Measurements from ENCODE around the gene ADAM8.

DNA sequence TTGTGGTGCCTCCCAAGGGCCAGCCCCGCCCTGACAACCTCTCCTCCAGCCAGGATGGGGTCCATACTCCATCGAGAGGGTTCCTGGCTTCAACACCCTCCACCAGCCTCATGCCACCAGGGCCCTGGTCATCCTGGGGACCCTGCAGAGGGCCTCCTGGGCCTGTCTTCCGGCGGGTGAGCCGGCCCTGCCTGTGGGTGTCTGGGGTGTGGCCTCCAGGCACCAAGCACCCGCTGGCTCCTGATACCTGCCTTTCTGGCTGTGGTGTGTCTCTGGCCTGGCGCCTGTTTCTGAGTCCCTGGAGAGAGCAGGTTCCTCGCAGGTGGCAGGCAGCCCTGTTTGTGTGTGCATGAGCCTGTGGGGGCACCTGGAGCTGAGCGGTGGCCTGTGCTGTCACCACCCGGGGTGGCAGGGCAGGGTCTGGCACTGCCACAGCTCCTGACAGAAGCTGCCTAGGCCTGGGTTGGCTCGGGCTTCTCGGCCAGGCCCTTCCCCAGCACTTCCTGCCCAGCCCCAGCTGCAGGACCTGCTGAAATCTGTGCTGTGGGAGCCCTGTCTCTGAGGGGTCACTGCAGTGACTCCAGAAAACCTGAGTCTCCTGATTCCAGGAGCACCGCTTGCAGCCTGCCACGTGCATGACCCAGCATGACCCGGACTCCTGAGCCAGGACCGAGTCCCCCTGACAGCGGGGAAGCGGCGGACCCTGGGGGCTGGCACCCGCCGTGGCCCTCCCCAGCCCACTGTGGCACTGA lies 18.4 kb downstream of the ADAM8 start:
- TF ChIP-seq, protein P1, sequence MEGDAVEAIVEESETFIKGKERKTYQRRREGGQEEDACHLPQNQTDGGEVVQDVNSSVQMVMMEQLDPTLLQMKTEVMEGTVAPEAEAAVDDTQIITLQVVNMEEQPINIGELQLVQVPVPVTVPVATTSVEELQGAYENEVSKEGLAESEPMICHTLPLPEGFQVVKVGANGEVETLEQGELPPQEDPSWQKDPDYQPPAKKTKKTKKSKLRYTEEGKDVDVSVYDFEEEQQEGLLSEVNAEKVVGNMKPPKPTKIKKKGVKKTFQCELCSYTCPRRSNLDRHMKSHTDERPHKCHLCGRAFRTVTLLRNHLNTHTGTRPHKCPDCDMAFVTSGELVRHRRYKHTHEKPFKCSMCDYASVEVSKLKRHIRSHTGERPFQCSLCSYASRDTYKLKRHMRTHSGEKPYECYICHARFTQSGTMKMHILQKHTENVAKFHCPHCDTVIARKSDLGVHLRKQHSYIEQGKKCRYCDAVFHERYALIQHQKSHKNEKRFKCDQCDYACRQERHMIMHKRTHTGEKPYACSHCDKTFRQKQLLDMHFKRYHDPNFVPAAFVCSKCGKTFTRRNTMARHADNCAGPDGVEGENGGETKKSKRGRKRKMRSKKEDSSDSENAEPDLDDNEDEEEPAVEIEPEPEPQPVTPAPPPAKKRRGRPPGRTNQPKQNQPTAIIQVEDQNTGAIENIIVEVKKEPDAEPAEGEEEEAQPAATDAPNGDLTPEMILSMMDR (IDR thresholded peaks at IDR 0.05 in 4 of 5, conservative IDR thresholded peaks at IDR 0.05 in 1 of 5) = no peak
- no peak for TF ChIP-seq POLR2A (IDR thresholded peaks at IDR 0.05)
